ENCODE results near the gene PDGFD.

PDGFD gene

GRCh38 chr11:104113541-104113940 is 50.4 kb downstream of the PDGFD start:
- no peak for TF ChIP-seq CTCF (IDR thresholded peaks at IDR 0.05; ENCODE audit: low read depth, low read length)
- no peak for DNase-seq (ENCODE audit: extremely low read depth, low read depth)

- TF ChIP-seq CTCF (IDR thresholded peaks at IDR 0.05; ENCODE audit: low read depth, low read length): no peak
- DNase-seq (ENCODE audit: extremely low read depth, low read depth): peak; percentile 69
Measured at GRCh38 chr11:104106136-104106754, 57.7 kb downstream of the PDGFD start.

GRCh38 chr11:104105155-104105554 is 58.8 kb downstream of the PDGFD start:
- DNase-seq (ENCODE audit: extremely low read depth, low read depth): no peak
- TF ChIP-seq CTCF (IDR thresholded peaks at IDR 0.05; ENCODE audit: low read depth, low read length): no peak

- TF ChIP-seq CTCF (IDR thresholded peaks at IDR 0.05; ENCODE audit: low read depth, low read length): no peak
- DNase-seq (ENCODE audit: extremely low read depth, low read depth): no peak
Measured at GRCh38 chr11:104104664-104105063, 59.3 kb downstream of the PDGFD start.

GRCh38 chr11:104104201-104104600 is 59.7 kb downstream of the PDGFD start:
- no peak for DNase-seq (ENCODE audit: extremely low read depth, low read depth)
- TF ChIP-seq CTCF (IDR thresholded peaks at IDR 0.05; ENCODE audit: low read depth, low read length): no peak

GRCh38 chr11:104098555-104098954 is 65.4 kb downstream of the PDGFD start:
- no peak for TF ChIP-seq CTCF (IDR thresholded peaks at IDR 0.05; ENCODE audit: low read depth, low read length)

GRCh38 chr11:104098132-104098531 is 65.8 kb downstream of the PDGFD start:
- no peak for TF ChIP-seq CTCF (IDR thresholded peaks at IDR 0.05; ENCODE audit: low read depth, low read length)
- no peak for DNase-seq (ENCODE audit: extremely low read depth, low read depth)

More at GRCh38 chr11:104098555-104098954, 65.4 kb downstream of the PDGFD start:
- no peak for DNase-seq (ENCODE audit: extremely low read depth, low read depth)
